Endodermal cell (in vitro differentiated cells): ENCODE data around the gene AXIN1. TPM values are rescaled to one million over a fixed set of nuclear protein-coding genes. Genes with fewer than 3 reads are reported as not detected.
A peak's percentile ranks its signal among the peaks of the same experiment; 100 is the strongest.

Experiments
- DNase-seq: peaks from one replicate; pipeline ENCODE4 v3.0.0-alpha.2; 2017
- H3K27ac ChIP-seq: 2 replicates; pipeline ENCODE4 v1.5.1; 2013; ENCODE audit warnings: mild to moderate bottlenecking, low read depth, low read length, moderate library complexity
- H3K27me3 ChIP-seq: 2 replicates; pipeline ENCODE4 v1.6.1; 2013; ENCODE audit warnings: mild to moderate bottlenecking, low read length, moderate library complexity; ENCODE audit not compliant: insufficient read depth, control insufficient read depth, poor library complexity, severe bottlenecking
- H3K36me3 ChIP-seq: 2 replicates; pipeline ENCODE4 v1.7.0; 2013; ENCODE audit warnings: mild to moderate bottlenecking, low read length, moderate library complexity; ENCODE audit not compliant: control insufficient read depth, insufficient read depth
- H3K4me1 ChIP-seq: one replicate; pipeline ENCODE4 v1.7.0; 2013; ENCODE audit warnings: low read length; ENCODE audit not compliant: control insufficient read depth, insufficient read depth
- H3K4me3 ChIP-seq: 2 replicates; pipeline ENCODE4 v1.5.1; 2013; ENCODE audit warnings: mild to moderate bottlenecking, low read length, moderate library complexity
- H3K9ac ChIP-seq: 2 replicates; pipeline ENCODE4 v1.6.1; 2013; ENCODE audit warnings: mild to moderate bottlenecking, low read length, moderate library complexity; ENCODE audit not compliant: poor library complexity, severe bottlenecking; ENCODE audit errors: extremely low read depth
- H3K9me3 ChIP-seq: 2 replicates; pipeline ENCODE4 v1.6.1; 2013; ENCODE audit warnings: mild to moderate bottlenecking, low read length, moderate library complexity; ENCODE audit not compliant: control insufficient read depth
- H3K27ac Mint-ChIP-seq: 2 replicates; pipeline ENCODE4 v1.8.0; 2020; ENCODE audit warnings: mixed read lengths
- H3K27me3 Mint-ChIP-seq: 2 replicates; pipeline ENCODE4 v1.8.0; 2021; ENCODE audit warnings: mild to moderate bottlenecking, mixed read lengths; ENCODE audit not compliant: insufficient read depth
- H3K36me3 Mint-ChIP-seq: 2 replicates; pipeline ENCODE4 v1.8.0; 2020; ENCODE audit warnings: low read depth, mixed read lengths
- H3K4me1 Mint-ChIP-seq: 2 replicates; pipeline ENCODE4 v1.8.0; 2020; ENCODE audit warnings: mixed read lengths
- H3K4me3 Mint-ChIP-seq: 2 replicates; pipeline ENCODE4 v1.8.0; 2020; ENCODE audit warnings: mild to moderate bottlenecking, moderate library complexity, mixed read lengths
- H3K9me3 Mint-ChIP-seq: 2 replicates; pipeline ENCODE4 v1.8.0; 2020; ENCODE audit warnings: mild to moderate bottlenecking, mixed read lengths
- WGBS, 2 experiments: methylation state at CpG; one replicate each; pipeline versions ENCODE4 v1.1.5 to v1.1.7; 2013; ENCODE audit warnings: missing lambda C conversion rate in 2 of 2, mixed read lengths in 1 of 2; ENCODE audit not compliant: insufficient coverage in 1 of 2, insufficient read length in 1 of 2; 5-methylcytosine and 5-hydroxymethylcytosine counted together
- total RNA-seq, 2 donors: library from RNA; stranded (reverse); fragmentation: NEBNext Ultra II Directional in 1 of 2; extraction: Animal tissue kit (Norgen Biotek cat#: 25700) in 1 of 2; gene quantifications; 2 replicates in 1 of 2; 3 replicates in 1 of 2; pipeline ENCODE4 v1.2.1, GENCODE V29; 2021
- TF ChIP-seq, protein P1 (sequence below): fragments of 200-600 bp; sonication (generic); conservative IDR thresholded peaks from 2 replicates; pipeline ENCODE4 v1.5.0; 2021; ENCODE audit warnings: antibody characterized with exemption, mild to moderate bottlenecking

The AXIN1 gene
- total RNA-seq, 2 donors from 2014 or later: 36.5 to 37.3 TPM

DNA sequence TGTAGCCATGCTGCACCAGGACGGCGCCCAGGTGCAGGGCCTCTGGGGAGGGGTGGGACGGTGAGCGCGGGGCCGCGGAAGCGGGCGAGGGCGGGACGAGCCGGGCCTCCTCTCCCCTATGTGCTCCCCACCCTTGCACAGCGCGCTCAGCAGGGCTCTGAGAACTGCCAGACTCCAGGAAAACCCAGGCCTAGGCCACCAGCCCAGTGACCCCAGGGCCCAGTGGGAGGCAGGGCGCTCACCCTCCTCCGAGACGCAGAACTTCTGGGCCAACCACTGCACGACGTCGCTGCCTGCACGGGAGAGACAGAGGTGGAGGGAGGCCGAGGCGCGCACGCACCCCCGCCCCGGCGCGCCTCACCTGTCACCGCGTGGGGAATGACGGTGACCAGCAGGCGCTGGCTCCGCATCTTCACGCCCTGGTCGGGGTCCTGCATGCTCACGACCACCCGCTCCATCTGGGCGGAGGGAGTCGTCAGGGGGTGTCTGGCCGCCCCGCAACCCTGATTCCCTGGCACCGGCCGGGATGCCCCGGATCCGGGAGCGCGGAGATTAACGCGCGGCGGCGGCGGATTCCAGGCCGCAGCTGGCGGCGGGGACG is 77.4 kb downstream of the AXIN1 start:
- H3K36me3 ChIP-seq: no peaks in the 10 kb centered on the region
- no peaks in the 10 kb centered on the region for H3K4me1 Mint-ChIP-seq
- TF ChIP-seq, protein P1, sequence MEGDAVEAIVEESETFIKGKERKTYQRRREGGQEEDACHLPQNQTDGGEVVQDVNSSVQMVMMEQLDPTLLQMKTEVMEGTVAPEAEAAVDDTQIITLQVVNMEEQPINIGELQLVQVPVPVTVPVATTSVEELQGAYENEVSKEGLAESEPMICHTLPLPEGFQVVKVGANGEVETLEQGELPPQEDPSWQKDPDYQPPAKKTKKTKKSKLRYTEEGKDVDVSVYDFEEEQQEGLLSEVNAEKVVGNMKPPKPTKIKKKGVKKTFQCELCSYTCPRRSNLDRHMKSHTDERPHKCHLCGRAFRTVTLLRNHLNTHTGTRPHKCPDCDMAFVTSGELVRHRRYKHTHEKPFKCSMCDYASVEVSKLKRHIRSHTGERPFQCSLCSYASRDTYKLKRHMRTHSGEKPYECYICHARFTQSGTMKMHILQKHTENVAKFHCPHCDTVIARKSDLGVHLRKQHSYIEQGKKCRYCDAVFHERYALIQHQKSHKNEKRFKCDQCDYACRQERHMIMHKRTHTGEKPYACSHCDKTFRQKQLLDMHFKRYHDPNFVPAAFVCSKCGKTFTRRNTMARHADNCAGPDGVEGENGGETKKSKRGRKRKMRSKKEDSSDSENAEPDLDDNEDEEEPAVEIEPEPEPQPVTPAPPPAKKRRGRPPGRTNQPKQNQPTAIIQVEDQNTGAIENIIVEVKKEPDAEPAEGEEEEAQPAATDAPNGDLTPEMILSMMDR: no peak
- H3K27ac Mint-ChIP-seq: no peak overlapping the region
- H3K4me1 ChIP-seq: no peaks in the 10 kb centered on the region
- no peaks in the 10 kb centered on the region for H3K9me3 Mint-ChIP-seq
- H3K9ac ChIP-seq: no peak overlapping the region
- no peak overlapping the region for H3K27ac ChIP-seq
- no peak overlapping the region for H3K4me3 ChIP-seq
- DNase-seq: peak; percentile 79
- H3K9me3 ChIP-seq: no peaks in the 10 kb centered on the region
- H3K27me3 Mint-ChIP-seq: peaks cover 29% of the 10 kb centered on the region
- peak overlapping the region; percentile 51 for H3K4me3 Mint-ChIP-seq
- peaks cover 27% of the 10 kb centered on the region for H3K27me3 ChIP-seq
- H3K36me3 Mint-ChIP-seq: no peaks in the 10 kb centered on the region
- WGBS, 2 experiments: 6 to 11% methylated on average over 22 to 58 of the region's 58 CpGs

DNA sequence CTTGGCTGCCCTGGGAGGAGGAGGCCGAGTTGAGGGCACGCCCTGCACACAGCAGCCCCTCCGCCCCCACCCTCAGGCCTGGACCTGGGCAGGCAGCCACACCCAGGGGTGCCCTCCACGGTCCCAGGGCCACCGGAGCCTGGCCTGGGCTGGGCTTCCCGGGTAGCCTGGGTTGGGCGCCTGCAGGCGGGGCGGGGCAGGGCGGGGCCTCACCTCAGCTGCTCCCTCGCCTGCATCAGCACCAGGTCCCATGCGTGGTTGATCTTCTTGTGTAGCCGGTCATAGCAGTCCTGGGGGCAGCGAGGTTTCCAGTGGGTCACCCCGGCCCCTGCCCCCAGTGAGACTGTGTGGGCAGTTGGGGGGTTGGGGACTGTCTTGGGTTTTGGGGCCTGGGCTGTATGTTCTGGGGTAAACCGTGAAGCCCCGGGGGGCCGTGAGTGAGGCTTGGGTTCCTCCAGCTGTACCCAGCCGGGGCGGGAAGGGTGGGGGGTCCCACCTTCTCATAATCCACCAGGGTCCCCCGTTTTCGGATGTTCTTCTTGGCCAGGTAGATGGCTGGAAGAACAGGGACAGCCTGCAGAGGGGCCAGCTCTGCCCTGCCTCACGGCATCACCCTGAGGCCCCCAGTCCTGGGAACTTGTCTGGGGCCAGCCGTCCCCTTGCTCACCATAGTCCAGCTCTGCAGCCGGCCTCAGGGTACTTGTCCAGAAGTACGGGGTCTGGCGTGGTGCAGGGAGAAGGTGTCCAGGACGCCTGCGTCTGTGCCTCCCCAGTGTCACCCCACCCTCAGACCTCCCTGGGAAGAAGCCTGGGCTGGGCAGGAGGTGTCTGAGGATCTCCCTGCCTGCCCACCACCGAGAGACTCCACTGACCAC is 78.7 kb downstream of the AXIN1 start:
- Histone ChIP-seq H3K4me3 (no peak overlapping the region), H3K9me3 (no peaks in the 10 kb centered on the region), H3K4me1 (no peaks in the 10 kb centered on the region), H3K27ac (no peak overlapping the region), H3K27me3 (peaks cover 27% of the 10 kb centered on the region), H3K36me3 (no peaks in the 10 kb centered on the region), H3K9ac (no peak overlapping the region)
- Mint-ChIP-seq H3K36me3 (no peaks in the 10 kb centered on the region), H3K27me3 (peaks cover 29% of the 10 kb centered on the region), H3K4me3 (no peak overlapping the region), H3K27ac (no peak overlapping the region), H3K4me1 (no peaks in the 10 kb centered on the region), H3K9me3 (no peaks in the 10 kb centered on the region)
- TF ChIP-seq, protein P1: no peak
- WGBS, 2 experiments: 90 to 91% methylated on average over 6 to 30 of the region's 30 CpGs
- DNase-seq: no peak

DNA sequence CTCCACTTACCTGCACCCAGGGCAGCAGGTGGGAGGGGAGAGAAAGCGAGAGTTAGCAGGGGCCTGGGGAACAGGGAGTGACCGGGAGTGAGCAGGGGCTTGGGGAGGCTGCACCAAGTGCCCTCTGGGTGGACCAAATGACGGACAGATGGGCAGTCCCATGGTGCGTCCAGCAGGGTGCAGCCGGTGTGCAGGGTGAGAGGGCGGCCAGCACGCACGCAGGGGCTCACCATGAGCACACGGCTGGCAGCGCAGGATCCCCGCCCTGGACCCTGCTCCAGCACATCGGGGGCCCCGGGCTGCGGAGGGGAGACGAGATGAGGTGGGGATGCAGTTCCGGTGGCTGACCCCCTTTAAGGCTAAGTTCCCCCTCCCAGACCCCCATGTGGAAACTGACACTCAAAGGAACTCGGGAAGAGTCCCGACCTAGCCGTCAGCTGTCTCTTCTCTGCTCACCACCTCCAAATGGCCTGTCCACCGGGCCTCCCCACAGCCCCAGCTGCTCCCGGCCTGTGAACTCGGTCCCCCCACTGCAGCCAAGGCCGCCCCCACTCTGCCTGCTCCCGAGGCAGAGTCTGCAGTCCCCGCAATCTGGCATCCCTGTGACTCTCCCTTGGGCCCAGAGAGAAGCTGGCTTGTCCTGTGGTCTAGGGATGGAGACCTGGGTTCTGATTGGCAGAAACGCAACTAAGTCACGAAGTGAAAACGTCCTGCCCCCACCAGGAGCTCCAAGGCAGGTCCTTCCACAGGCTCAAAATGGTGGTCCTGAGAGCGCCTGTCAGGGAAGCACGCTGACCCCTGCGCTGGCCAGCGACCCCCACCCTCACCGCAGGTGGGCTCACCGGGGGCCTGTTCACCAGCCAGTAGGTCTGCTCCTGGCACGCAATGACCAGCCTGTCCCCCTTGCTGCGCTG is 79.6 kb downstream of the AXIN1 start:
- Mint-ChIP-seq H3K27ac (no peak overlapping the region), H3K4me1 (no peaks in the 10 kb centered on the region), H3K9me3 (no peaks in the 10 kb centered on the region), H3K4me3 (no peak overlapping the region), H3K36me3 (no peaks in the 10 kb centered on the region), H3K27me3 (peaks cover 27% of the 10 kb centered on the region)
- H3K27me3 ChIP-seq: peaks cover 27% of the 10 kb centered on the region
- 87 to 89% methylated on average over 17 to 35 of the region's 36 CpGs for WGBS, 2 experiments
- H3K36me3 ChIP-seq: no peaks in the 10 kb centered on the region
- no peaks in the 10 kb centered on the region for H3K9me3 ChIP-seq
- DNase-seq: no peak
- H3K9ac ChIP-seq: no peak overlapping the region
- no peaks in the 10 kb centered on the region for H3K4me1 ChIP-seq
- H3K27ac ChIP-seq: no peak overlapping the region
- H3K4me3 ChIP-seq: no peak overlapping the region
- TF ChIP-seq, protein P1: no peak
